ENCODE data around the gene BTG3.

The BTG3 gene

GRCh38 chr21:17646790-17647189 is 34.1 kb upstream of the BTG3 start:
- TF ChIP-seq CTCF (IDR thresholded peaks at IDR 0.05; ENCODE audit: low read depth, low read length, missing control alignments): no peak
- DNase-seq (ENCODE audit: extremely low read depth, low read depth): no peak
- no peak overlapping the region for H3K4me3 ChIP-seq (replicated peaks; ENCODE audit: low read depth, low read length)

DNA sequence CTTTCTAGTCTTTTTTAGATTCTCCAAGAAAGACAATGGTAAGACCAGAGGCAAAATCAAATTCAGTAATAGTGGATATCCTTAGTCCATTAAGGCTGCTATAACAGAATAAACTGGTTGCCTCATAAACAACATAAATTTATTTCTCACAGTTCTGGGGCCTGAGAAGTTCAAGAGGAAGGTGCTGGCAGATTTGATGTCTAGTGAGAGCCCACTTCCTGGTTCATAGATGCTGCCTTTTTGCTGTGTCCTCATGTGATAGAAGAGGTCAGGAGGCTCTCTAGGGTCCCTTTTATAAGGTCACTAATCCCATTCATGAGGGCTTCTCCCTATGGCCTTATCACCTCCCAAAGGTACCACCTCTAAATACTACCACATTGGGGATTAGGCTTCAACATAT is 31.5 kb upstream of the BTG3 start:
- no peak overlapping the region for H3K4me3 ChIP-seq (replicated peaks; ENCODE audit: low read depth, low read length)
- TF ChIP-seq CTCF (IDR thresholded peaks at IDR 0.05; ENCODE audit: low read depth, low read length, missing control alignments): no peak
- no peak for DNase-seq (ENCODE audit: extremely low read depth, low read depth)

GRCh38 chr21:17640821-17641220 is 28.1 kb upstream of the BTG3 start:
- no peak for DNase-seq (ENCODE audit: extremely low read depth, low read depth)
- no peak for TF ChIP-seq CTCF (IDR thresholded peaks at IDR 0.05; ENCODE audit: low read depth, low read length, missing control alignments)
- no peak overlapping the region for H3K4me3 ChIP-seq (replicated peaks; ENCODE audit: low read depth, low read length)

GRCh38 chr21:17636711-17637110 is 24.0 kb upstream of the BTG3 start:
- no peak for TF ChIP-seq CTCF (IDR thresholded peaks at IDR 0.05; ENCODE audit: low read depth, low read length, missing control alignments)
- no peak for DNase-seq (ENCODE audit: extremely low read depth, low read depth)
- H3K4me3 ChIP-seq (replicated peaks; ENCODE audit: low read depth, low read length): no peak overlapping the region

DNA sequence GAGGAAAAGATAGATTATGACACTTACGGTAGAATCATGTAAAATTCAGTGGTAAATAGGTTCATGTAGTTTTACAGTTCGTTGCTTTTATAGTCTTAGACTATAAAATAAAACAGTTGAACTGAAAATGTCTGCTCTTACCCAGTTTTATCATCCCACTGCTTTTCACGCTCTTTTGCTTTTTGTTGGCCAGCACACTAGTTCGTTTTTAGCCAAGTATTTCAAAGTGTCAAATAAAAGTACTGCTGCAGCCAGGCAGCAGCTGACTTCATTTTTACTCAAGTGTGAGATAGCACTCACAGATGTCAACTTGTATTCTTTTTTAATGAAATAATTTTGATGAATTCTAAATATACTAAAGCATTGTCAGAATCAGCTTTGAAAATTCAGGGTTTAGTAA is 18.5 kb upstream of the BTG3 start:
- H3K4me3 ChIP-seq (replicated peaks; ENCODE audit: low read depth, low read length): no peak overlapping the region
- DNase-seq (ENCODE audit: extremely low read depth, low read depth): no peak
- no peak for TF ChIP-seq CTCF (IDR thresholded peaks at IDR 0.05; ENCODE audit: low read depth, low read length, missing control alignments)

DNA sequence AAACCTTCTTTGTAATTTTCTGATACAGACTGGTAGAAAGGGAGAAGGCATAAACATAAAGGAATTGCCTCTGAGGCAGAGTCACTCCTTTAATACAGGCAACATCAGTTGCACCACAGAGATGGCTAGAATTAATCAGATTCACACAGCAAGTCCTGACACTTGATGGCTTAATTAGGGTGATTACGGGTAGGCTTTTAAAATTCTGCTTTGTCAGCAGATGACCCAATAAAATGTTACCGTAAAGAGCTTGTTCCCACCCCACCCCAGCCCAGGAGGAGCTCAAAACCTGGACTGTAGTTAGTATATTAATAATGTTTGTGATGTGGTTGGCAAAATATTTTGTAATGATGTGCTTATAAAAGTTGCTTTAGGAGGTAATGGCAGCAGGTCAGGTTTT is 9.3 kb upstream of the BTG3 start:
- H3K4me3 ChIP-seq (replicated peaks; ENCODE audit: low read depth, low read length): no peak overlapping the region
- DNase-seq (ENCODE audit: extremely low read depth, low read depth): no peak
- no peak for TF ChIP-seq CTCF (IDR thresholded peaks at IDR 0.05; ENCODE audit: low read depth, low read length, missing control alignments)

DNA sequence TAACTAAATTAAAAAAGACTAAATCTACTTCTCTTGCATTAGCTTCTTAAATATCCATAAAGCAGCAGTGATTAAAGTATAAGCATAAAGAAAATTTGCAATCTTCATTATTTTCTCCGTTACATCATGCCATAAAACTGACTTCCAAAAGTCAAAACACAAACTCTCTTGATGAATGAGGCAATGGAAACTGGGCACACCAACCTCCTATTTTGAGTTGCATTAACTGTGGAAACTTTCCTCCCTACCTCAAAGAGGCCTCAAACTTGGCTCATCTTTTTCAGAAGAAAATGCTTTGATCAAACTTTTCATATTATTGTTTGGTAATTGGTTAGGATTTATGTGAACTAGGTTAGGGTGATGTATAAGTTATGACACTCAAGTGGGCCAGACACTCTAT is 4.1 kb upstream of the BTG3 start:
- no peak for DNase-seq (ENCODE audit: extremely low read depth, low read depth)
- H3K4me3 ChIP-seq (replicated peaks; ENCODE audit: low read depth, low read length): no peak overlapping the region
- no peak for TF ChIP-seq CTCF (IDR thresholded peaks at IDR 0.05; ENCODE audit: low read depth, low read length, missing control alignments)
